ENCODE measurements around the gene TDO2.
"Not testable (repeated sequence)": the region's sequence is repeated elsewhere in the genome, so short reads cannot be mapped to it uniquely, and the experiment has no call there.

The TDO2 gene

GRCh38 chr4:155903453-155903852, at the start of gene TDO2:
Gene TDO2 (plus strand): TSS chr4:155903696. CDS start chr4:155903759, 63 bp downstream.
- DNase-seq = no peak

- DNase-seq = no peak
Measured at GRCh38 chr4:155854582-155855226, 48.8 kb upstream of the TDO2 start.

- no peak for DNase-seq
Measured at GRCh38 chr4:155855897-155856296, 47.6 kb upstream of the TDO2 start.

- no peak for DNase-seq
Measured at GRCh38 chr4:155866177-155866576, 37.3 kb upstream of the TDO2 start, which contains the start of gene ASIC5. Gene ASIC5 (minus strand): TSS chr4:155866277. CDS start chr4:155866226, 51 bp downstream.

- no peak for DNase-seq
Measured at GRCh38 chr4:155875878-155876277, 27.6 kb upstream of the TDO2 start.

GRCh38 chr4:155877971-155878370, 25.5 kb upstream of the TDO2 start:
- no peak for DNase-seq

- DNase-seq = no peak
Measured at GRCh38 chr4:155878611-155879010, 24.9 kb upstream of the TDO2 start.

GRCh38 chr4:155879767-155880166, 23.7 kb upstream of the TDO2 start:
- DNase-seq = no peak

- no peak for DNase-seq
Measured at GRCh38 chr4:155881555-155881954, 21.9 kb upstream of the TDO2 start.

- no peak for DNase-seq
Measured at GRCh38 chr4:155883895-155884294, 19.6 kb upstream of the TDO2 start.

GRCh38 chr4:155885666-155886065, 17.8 kb upstream of the TDO2 start:
- no peak for DNase-seq

- no peak for DNase-seq
Measured at GRCh38 chr4:155887045-155887444, 16.5 kb upstream of the TDO2 start.

- DNase-seq = no peak
Measured at GRCh38 chr4:155887847-155888570, 15.5 kb upstream of the TDO2 start.

- DNase-seq = no peak
Measured at GRCh38 chr4:155889031-155889793, 14.3 kb upstream of the TDO2 start.

- DNase-seq = no peak
Measured at GRCh38 chr4:155889946-155890345, 13.6 kb upstream of the TDO2 start.

GRCh38 chr4:155891058-155891457, 12.4 kb upstream of the TDO2 start:
- DNase-seq = no peak

- DNase-seq = not testable (repeated sequence)
Measured at GRCh38 chr4:155898371-155898770, 5.1 kb upstream of the TDO2 start.

- DNase-seq = no peak
Measured at GRCh38 chr4:155899891-155900290, 3.6 kb upstream of the TDO2 start.

GRCh38 chr4:155900381-155900780, 3.1 kb upstream of the TDO2 start:
- DNase-seq = peak in 1 of 14 donors; percentile 4

GRCh38 chr4:155901013-155901412, 2.5 kb upstream of the TDO2 start:
- no peak for DNase-seq

GRCh38 chr4:155904331-155904730, 835 bp downstream of the TDO2 start:
- no peak for DNase-seq

GRCh38 chr4:155906554-155907247, 3.2 kb downstream of the TDO2 start:
- DNase-seq = no peak

GRCh38 chr4:155907556-155907955, 4.1 kb downstream of the TDO2 start:
- no peak for DNase-seq

Measured in C1 segment of cervical spinal cord (tissue), 14 donors.